ENCODE data around the gene ACP7.

Gene ACP7, protein sequence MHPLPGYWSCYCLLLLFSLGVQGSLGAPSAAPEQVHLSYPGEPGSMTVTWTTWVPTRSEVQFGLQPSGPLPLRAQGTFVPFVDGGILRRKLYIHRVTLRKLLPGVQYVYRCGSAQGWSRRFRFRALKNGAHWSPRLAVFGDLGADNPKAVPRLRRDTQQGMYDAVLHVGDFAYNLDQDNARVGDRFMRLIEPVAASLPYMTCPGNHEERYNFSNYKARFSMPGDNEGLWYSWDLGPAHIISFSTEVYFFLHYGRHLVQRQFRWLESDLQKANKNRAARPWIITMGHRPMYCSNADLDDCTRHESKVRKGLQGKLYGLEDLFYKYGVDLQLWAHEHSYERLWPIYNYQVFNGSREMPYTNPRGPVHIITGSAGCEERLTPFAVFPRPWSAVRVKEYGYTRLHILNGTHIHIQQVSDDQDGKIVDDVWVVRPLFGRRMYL

GRCh38 chr19:39083983-39084731, at the start of gene ACP7:
TSS of gene ACP7 (plus strand) at chr19:39084368. CDS start at chr19:39085270, 902 bp downstream.
- TF ChIP-seq, protein P1, sequence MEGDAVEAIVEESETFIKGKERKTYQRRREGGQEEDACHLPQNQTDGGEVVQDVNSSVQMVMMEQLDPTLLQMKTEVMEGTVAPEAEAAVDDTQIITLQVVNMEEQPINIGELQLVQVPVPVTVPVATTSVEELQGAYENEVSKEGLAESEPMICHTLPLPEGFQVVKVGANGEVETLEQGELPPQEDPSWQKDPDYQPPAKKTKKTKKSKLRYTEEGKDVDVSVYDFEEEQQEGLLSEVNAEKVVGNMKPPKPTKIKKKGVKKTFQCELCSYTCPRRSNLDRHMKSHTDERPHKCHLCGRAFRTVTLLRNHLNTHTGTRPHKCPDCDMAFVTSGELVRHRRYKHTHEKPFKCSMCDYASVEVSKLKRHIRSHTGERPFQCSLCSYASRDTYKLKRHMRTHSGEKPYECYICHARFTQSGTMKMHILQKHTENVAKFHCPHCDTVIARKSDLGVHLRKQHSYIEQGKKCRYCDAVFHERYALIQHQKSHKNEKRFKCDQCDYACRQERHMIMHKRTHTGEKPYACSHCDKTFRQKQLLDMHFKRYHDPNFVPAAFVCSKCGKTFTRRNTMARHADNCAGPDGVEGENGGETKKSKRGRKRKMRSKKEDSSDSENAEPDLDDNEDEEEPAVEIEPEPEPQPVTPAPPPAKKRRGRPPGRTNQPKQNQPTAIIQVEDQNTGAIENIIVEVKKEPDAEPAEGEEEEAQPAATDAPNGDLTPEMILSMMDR (IDR thresholded peaks at IDR 0.05): no peak
- H3K4me3 ChIP-seq (ENCODE audit: low read depth in 1 of 2, low read length in 1 of 2): no peak within 1 kb of the TSS
- no peaks in the 10 kb centered on the region for H3K4me1 ChIP-seq (ENCODE audit: control insufficient read depth in 1 of 2, insufficient read depth in 1 of 2, low read depth in 1 of 2, low read length in 1 of 2)
- no peak within 1 kb of the TSS for H3K27ac ChIP-seq
- H3K9me3 ChIP-seq: no peaks in the 10 kb centered on the region
- peaks cover 83% of the 10 kb centered on the region for H3K27me3 ChIP-seq
- H3K36me3 ChIP-seq: no peaks in the 10 kb centered on the region

GRCh38 chr19:39036581-39036980, 47.6 kb upstream of the ACP7 start:
- Histone ChIP-seq H3K36me3 (no peaks in the 10 kb centered on the region), H3K4me3 (ENCODE audit: low read depth in 1 of 2, low read length in 1 of 2) (no peak overlapping the region), H3K27me3 (peaks cover 62% of the 10 kb centered on the region), H3K9me3 (no peaks in the 10 kb centered on the region), H3K27ac (no peak overlapping the region), H3K4me1 (ENCODE audit: control insufficient read depth in 1 of 2, insufficient read depth in 1 of 2, low read depth in 1 of 2, low read length in 1 of 2) (peaks cover 0 to 4% of the 10 kb centered on the region in 2 experiments)
- TF ChIP-seq, protein P1 (IDR thresholded peaks at IDR 0.05): no peak

GRCh38 chr19:39037194-39037593, 47.0 kb upstream of the ACP7 start:
- no peaks in the 10 kb centered on the region for H3K9me3 ChIP-seq
- H3K27me3 ChIP-seq: peaks cover 56% of the 10 kb centered on the region
- no peaks in the 10 kb centered on the region for H3K36me3 ChIP-seq
- H3K27ac ChIP-seq: no peak overlapping the region
- TF ChIP-seq, protein P1 (IDR thresholded peaks at IDR 0.05): no peak
- H3K4me1 ChIP-seq (ENCODE audit: control insufficient read depth in 1 of 2, insufficient read depth in 1 of 2, low read depth in 1 of 2, low read length in 1 of 2): no peaks in the 10 kb centered on the region
- H3K4me3 ChIP-seq (ENCODE audit: low read depth in 1 of 2, low read length in 1 of 2): no peak overlapping the region

- H3K27me3 ChIP-seq: peaks cover 47% of the 10 kb centered on the region
- TF ChIP-seq, protein P1 (IDR thresholded peaks at IDR 0.05): no peak
- no peaks in the 10 kb centered on the region for H3K4me1 ChIP-seq (ENCODE audit: control insufficient read depth in 1 of 2, insufficient read depth in 1 of 2, low read depth in 1 of 2, low read length in 1 of 2)
- H3K4me3 ChIP-seq (ENCODE audit: low read depth in 1 of 2, low read length in 1 of 2): no peak overlapping the region
- H3K36me3 ChIP-seq: no peaks in the 10 kb centered on the region
- H3K9me3 ChIP-seq: no peaks in the 10 kb centered on the region
- no peak overlapping the region for H3K27ac ChIP-seq
These were observed 46.1 kb upstream of the ACP7 start for GRCh38 chr19:39038098-39038497.

DNA sequence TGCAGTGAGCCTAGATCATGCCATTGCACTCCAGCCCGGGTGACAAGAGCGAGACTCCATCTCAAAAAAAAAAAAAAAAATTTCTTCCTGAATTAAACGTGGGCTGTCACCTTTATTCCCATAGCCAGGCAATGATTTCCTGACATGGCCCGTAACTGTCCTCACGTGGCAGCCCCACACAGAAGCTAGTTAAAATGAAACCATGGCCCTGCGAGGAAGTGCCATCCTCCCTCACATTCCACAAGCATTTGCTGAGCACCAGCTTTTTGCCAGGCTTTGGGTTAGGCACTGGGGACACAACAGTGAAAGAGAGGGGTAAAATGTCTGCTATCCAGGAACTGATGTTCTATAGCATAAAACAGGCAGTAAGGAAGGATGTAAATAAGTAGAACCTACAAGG, 38.7 kb upstream of the ACP7 start:
- no peaks in the 10 kb centered on the region for H3K9me3 ChIP-seq
- H3K36me3 ChIP-seq: no peaks in the 10 kb centered on the region
- H3K27me3 ChIP-seq: no peaks in the 10 kb centered on the region
- TF ChIP-seq, protein P1 (IDR thresholded peaks at IDR 0.05): no peak
- no peak overlapping the region for H3K27ac ChIP-seq
- no peak overlapping the region for H3K4me3 ChIP-seq (ENCODE audit: low read depth in 1 of 2, low read length in 1 of 2)
- H3K4me1 ChIP-seq (ENCODE audit: control insufficient read depth in 1 of 2, insufficient read depth in 1 of 2, low read depth in 1 of 2, low read length in 1 of 2): no peaks in the 10 kb centered on the region
